H1 (cell line): ENCODE results near the gene PEX19. TPM values are rescaled to one million over a fixed set of nuclear protein-coding genes. Genes with fewer than 3 reads are reported as not detected.

Experiments
- CTCF ChIA-PET: fragments of 300-600 bp; sonication (Branson Sonifier 250); formaldehyde crosslinking; loops from one replicate; lab custom pipeline; 2021; ENCODE audit not compliant: partially characterized antibody; lab: Charles Lee
- POLR2A ChIA-PET: fragments of 300-600 bp; sonication (Branson Sonifier 250); formaldehyde crosslinking; loops from one replicate; lab custom pipeline; 2021; ENCODE audit warnings: inconsistent platforms; ENCODE audit not compliant: partially characterized antibody; lab: Charles Lee
- DNase-seq, 2 experiments: peaks; one replicate each; pipeline versions ENCODE4 v3.0.0 to v3.0.0-alpha.2; 2010 to 2022; ENCODE audit warnings: low spot score in 2 of 2, low read depth in 1 of 2, mixed read lengths in 1 of 2
- FAIRE-seq: peaks from 2 replicates; lab custom pipeline; 2011; peaks lifted over from hg19 to GRCh38; lab: Jason Lieb, UNC
- H2AFZ ChIP-seq: 2 replicates; pipeline ENCODE4 v1.8.1; 2012; ENCODE audit warnings: low read length, inconsistent platforms
- H2AK5ac ChIP-seq: 2 replicates; pipeline ENCODE4 v1.6.1; 2013; ENCODE audit warnings: low read depth, low read length
- H2BK120ac ChIP-seq: replicated peaks from 2 replicates; pipeline ENCODE3; 2013; ENCODE audit warnings: low read depth, low read length, inconsistent platforms
- H2BK12ac ChIP-seq: 2 replicates; pipeline ENCODE4 v1.6.1; 2013; ENCODE audit warnings: low read depth, low read length
- H2BK15ac ChIP-seq: 2 replicates; pipeline ENCODE4 v1.6.1; 2013; ENCODE audit warnings: low read length
- H2BK20ac ChIP-seq: 2 replicates; pipeline ENCODE4 v1.6.1; 2013; ENCODE audit warnings: low read length
- H2BK5ac ChIP-seq: 2 replicates; pipeline ENCODE4 v1.6.1; 2013; ENCODE audit warnings: low read depth, low read length
- H3K14ac ChIP-seq: 2 replicates; pipeline ENCODE4 v1.6.1; 2013; ENCODE audit warnings: inconsistent platforms; ENCODE audit not compliant: insufficient read length
- H3K18ac ChIP-seq: 2 replicates; pipeline ENCODE4 v1.6.1; 2013; ENCODE audit warnings: low read length; ENCODE audit errors: extremely low read depth
- H3K23ac ChIP-seq: 2 replicates; pipeline ENCODE4 v1.6.1; 2013; ENCODE audit warnings: inconsistent platforms; ENCODE audit not compliant: insufficient read length
- H3K23me2 ChIP-seq: 2 replicates; pipeline ENCODE4 v1.6.1; 2013; ENCODE audit warnings: low read depth, low read length
- H3K27ac ChIP-seq: 2 replicates; pipeline ENCODE4 v1.6.1; 2011; ENCODE audit warnings: low read depth, low read length, inconsistent platforms
- H3K27me3 ChIP-seq, 4 experiments: replicated peaks in 1 of 4; 1 replicate in 1 of 4; 2 replicates in 3 of 4; pipeline versions ENCODE4 v1.6.1 to v1.8.1; 2011 to 2013; ENCODE audit warnings: low read length in 3 of 4, mild to moderate bottlenecking in 3 of 4, inconsistent platforms in 2 of 4, mixed read lengths in 2 of 4, moderate library complexity in 1 of 4; ENCODE audit not compliant: control insufficient read depth in 3 of 4, insufficient read depth in 3 of 4; ENCODE audit errors: extremely low read depth in 1 of 4
- H3K36me3 ChIP-seq, 4 experiments: 2 replicates each; pipeline versions ENCODE4 v1.6.1 to v1.8.1; 2011 to 2013; ENCODE audit warnings: mild to moderate bottlenecking in 4 of 4, low read length in 3 of 4, moderate library complexity in 2 of 4, control low read depth in 1 of 4, inconsistent platforms in 1 of 4; ENCODE audit not compliant: insufficient read depth in 4 of 4, control insufficient read depth in 2 of 4
- H3K4ac ChIP-seq: replicated peaks from 2 replicates; pipeline ENCODE3; 2013; ENCODE audit warnings: low read length, low read depth, mixed read lengths, inconsistent platforms; ENCODE audit not compliant: insufficient read length
- H3K4me1 ChIP-seq, 4 experiments: replicated peaks in 1 of 4; 1 replicate in 1 of 4; 2 replicates in 3 of 4; pipeline versions ENCODE4 v1.6.1 to v1.8.1; 2011 to 2013; ENCODE audit warnings: low read length in 3 of 4, inconsistent platforms in 2 of 4, mixed read lengths in 1 of 4; ENCODE audit not compliant: insufficient read depth in 4 of 4, control insufficient read depth in 3 of 4
- H3K4me2 ChIP-seq, 2 experiments: 2 replicates each; pipeline versions ENCODE4 v1.6.1 to v1.8.1; 2011 to 2013; ENCODE audit warnings: low read depth in 2 of 2, low read length in 2 of 2, control low read depth in 1 of 2, inconsistent platforms in 1 of 2, mild to moderate bottlenecking in 1 of 2; ENCODE audit not compliant: insufficient read depth in 1 of 2
- H3K4me3 ChIP-seq, 4 experiments: fragments of 200-600, 300-600 bp in 1 of 4; sonication (generic), shearing (Covaris generic), sonication (Bioruptor Twin) in 1 of 4; 2 replicates each; pipeline versions ENCODE4 v1.5.1 to v1.8.1; 2011 to 2016; ENCODE audit warnings: low read length in 4 of 4, low read depth in 3 of 4, control low read depth in 2 of 4, inconsistent platforms in 2 of 4, mild to moderate bottlenecking in 2 of 4, mixed read lengths in 1 of 4, moderate library complexity in 1 of 4; ENCODE audit not compliant: insufficient read depth in 2 of 4; ENCODE audit errors: extremely low read depth in 1 of 4
- H3K56ac ChIP-seq: replicated peaks from 2 replicates; pipeline ENCODE3; 2013; ENCODE audit warnings: low read depth, mild to moderate bottlenecking, mixed read lengths, low read length, inconsistent platforms; ENCODE audit not compliant: insufficient read length
- H3K79me1 ChIP-seq: 2 replicates; pipeline ENCODE4 v1.6.1; 2013; ENCODE audit warnings: low read depth, low read length, control low read depth
- H3K79me2 ChIP-seq, 2 experiments: 2 replicates each; pipeline versions ENCODE4 v1.6.1 to v1.8.1; 2012 to 2013; ENCODE audit warnings: low read length in 2 of 2, mild to moderate bottlenecking in 2 of 2, inconsistent platforms in 1 of 2; ENCODE audit not compliant: insufficient read depth in 2 of 2, control insufficient read depth in 1 of 2
- H3K9ac ChIP-seq, 4 experiments: replicated peaks in 1 of 4; 1 replicate in 1 of 4; 2 replicates in 3 of 4; pipeline versions ENCODE4 v1.6.1 to v1.8.1; 2011 to 2013; ENCODE audit warnings: low read depth in 3 of 4, low read length in 3 of 4, control low read depth in 2 of 4, mild to moderate bottlenecking in 2 of 4, moderate library complexity in 2 of 4, inconsistent platforms in 1 of 4; ENCODE audit errors: extremely low read depth in 1 of 4
- H3K9me3 ChIP-seq, 2 experiments: 2 replicates each; pipeline versions ENCODE4 v1.6.1 to v1.8.1; 2012 to 2013; ENCODE audit warnings: mild to moderate bottlenecking in 2 of 2, moderate library complexity in 2 of 2, control low read depth in 1 of 2, inconsistent platforms in 1 of 2, low read depth in 1 of 2, low read length in 1 of 2, mixed read lengths in 1 of 2; ENCODE audit not compliant: insufficient read depth in 2 of 2
- H4K20me1 ChIP-seq, 2 experiments: replicated peaks in 1 of 2; 2 replicates each; pipeline versions ENCODE3 to v1.8.1; 2011 to 2013; ENCODE audit warnings: inconsistent platforms in 2 of 2, low read length in 2 of 2, mild to moderate bottlenecking in 1 of 2; ENCODE audit not compliant: insufficient read depth in 2 of 2, control insufficient read depth in 1 of 2
- H4K5ac ChIP-seq: 2 replicates; pipeline ENCODE4 v1.6.1; 2013; ENCODE audit warnings: low read length, low read depth, mixed read lengths, inconsistent platforms; ENCODE audit not compliant: insufficient read length
- H4K8ac ChIP-seq: 2 replicates; pipeline ENCODE4 v1.8.0; 2013; ENCODE audit warnings: mild to moderate bottlenecking, moderate library complexity, low read length, inconsistent platforms; ENCODE audit not compliant: insufficient read depth; ENCODE audit errors: extremely low read depth
- H4K91ac ChIP-seq: replicated peaks from 2 replicates; pipeline ENCODE3; 2013; ENCODE audit warnings: low read length, mixed read lengths, inconsistent platforms; ENCODE audit not compliant: insufficient read length
- EGR1 ChIP-seq: IDR thresholded peaks from 2 replicates; pipeline ENCODE4 v1.6.1; 2011; ENCODE audit warnings: low read depth, low read length, borderline replicate concordance
- JUN ChIP-seq: IDR thresholded peaks from 2 replicates; pipeline ENCODE4 v1.6.1; 2011; ENCODE audit warnings: low read depth, mild to moderate bottlenecking, improper control_type of control experiment, low read length
- JUND ChIP-seq: IDR thresholded peaks from 2 replicates; pipeline ENCODE4 v1.6.1; 2011; ENCODE audit warnings: mild to moderate bottlenecking, improper control_type of control experiment, low read length
- MAFK ChIP-seq: IDR thresholded peaks from 2 replicates; pipeline ENCODE4 v1.6.1; 2012; ENCODE audit warnings: low read depth, mild to moderate bottlenecking, improper control_type of control experiment, low read length
- NANOG ChIP-seq: IDR thresholded peaks from 2 replicates; pipeline ENCODE4 v1.6.1; 2011; ENCODE audit warnings: low read length, low read depth, mild to moderate bottlenecking, inconsistent platforms; ENCODE audit not compliant: insufficient read depth, poor library complexity, severe bottlenecking
- PHF8 ChIP-seq: fragments of 200-600 bp; sonication (generic); conservative IDR thresholded peaks from 2 replicates; pipeline ENCODE4 v1.7.1; 2012; ENCODE audit warnings: low read depth, mild to moderate bottlenecking, inconsistent platforms, low read length, moderate library complexity
- POLR2A ChIP-seq, 2 experiments: IDR thresholded peaks; 1 replicate in 1 of 2; 2 replicates in 1 of 2; pipeline ENCODE4 v1.6.1; 2011; ENCODE audit warnings: low read depth in 2 of 2, low read length in 2 of 2, mild to moderate bottlenecking in 2 of 2; ENCODE audit errors: control extremely low read depth in 1 of 2
- POU5F1 ChIP-seq: IDR thresholded peaks from 2 replicates; pipeline ENCODE4 v1.6.1; 2011; ENCODE audit warnings: low read depth, mild to moderate bottlenecking, low read length, moderate library complexity
- SIRT6 ChIP-seq: IDR thresholded peaks from one replicate; pipeline ENCODE4 v1.7.1; 2012; ENCODE audit warnings: low read length, inconsistent platforms
- SRF ChIP-seq: IDR thresholded peaks from 2 replicates; pipeline ENCODE4 v1.6.1; 2011; ENCODE audit warnings: mild to moderate bottlenecking, low read depth, low read length, moderate library complexity
- TAF1 ChIP-seq: IDR thresholded peaks from 2 replicates; pipeline ENCODE4 v1.6.1; 2011; ENCODE audit warnings: mild to moderate bottlenecking, low read depth, low read length
- TAF7 ChIP-seq: optimal IDR thresholded peaks from 2 replicates; pipeline ENCODE3; 2011; ENCODE audit warnings: low read depth, mild to moderate bottlenecking, inconsistent platforms, low read length, moderate library complexity, borderline replicate concordance
- YY1 ChIP-seq: IDR thresholded peaks from 2 replicates; pipeline ENCODE4 v1.6.1; 2011; ENCODE audit warnings: low read depth, mild to moderate bottlenecking, low read length
- WGBS, 2 experiments: shearing (Covaris generic) in 1 of 2; methylation state at CpG; one replicate each; pipeline versions ENCODE4 v1.1.6 to v1.1.7; 2013 to 2015; ENCODE audit warnings: low lambda C conversion rate in 2 of 2, mixed read lengths in 2 of 2, inconsistent platforms in 1 of 2, low coverage in 1 of 2, missing lambda C conversion rate in 1 of 2; ENCODE audit not compliant: insufficient replicate concordance in 2 of 2, insufficient coverage in 1 of 2, insufficient read length in 1 of 2; ENCODE audit errors: extremely low coverage in 1 of 2, missing lambda C conversion rate in 1 of 2; 5-methylcytosine and 5-hydroxymethylcytosine counted together
- polyA plus RNA-seq, 7 experiments: library from polyadenylated mRNA; depleted of rRNA in 3 of 7; stranded (reverse) in 5 of 7; unstranded in 2 of 7; fragments of >200 nt in 5 of 7; fragments of 200-250 nt in 2 of 7; gene quantifications; 1 replicate in 5 of 7; 2 replicates in 1 of 7; 4 replicates in 1 of 7; pipeline versions ENCODE4 v1.2.1 to v1.2.3, GENCODE V29; 2011 to 2013; ENCODE audit warnings: missing spikeins in 2 of 7, mixed read lengths in 2 of 7
- total RNA-seq: library from RNA; stranded (reverse); fragmentation: NEBNext Ultra II Directional; extraction: Animal tissue kit (Norgen Biotek cat#: 25700); gene quantifications from 2 replicates; pipeline ENCODE4 v1.2.1, GENCODE V29; 2021
- TF ChIP-seq, protein P1 (sequence below): IDR thresholded peaks from 2 replicates; pipeline ENCODE4 v1.6.1; 2011; ENCODE audit warnings: low read depth, mild to moderate bottlenecking, low read length; ENCODE audit not compliant: insufficient read depth

The PEX19 gene
- total and polyA plus RNA-seq, 2 of the 8 experiments (the other 6 are each of a cell fraction or from before 2014, with no cell fraction given), result 50.4 to 80.2 TPM

GRCh38 chr1:160247053-160247452 is 37.9 kb downstream of the PEX19 start:
- H3K27ac ChIP-seq, result no peak overlapping the region
- no peak overlapping the region for H3K4me3 ChIP-seq
- POLR2A ChIA-PET, result interaction anchor here (0.9 to 2.3 kb wide), 3 partner anchors 28 to 78 kb away, joined by 3 to 6 read pairs (median 3); no protein-coding TSS in a partner anchor
- H4K5ac ChIP-seq, result no peak overlapping the region
- H2BK20ac ChIP-seq, result no peak overlapping the region
- H4K20me1 ChIP-seq, result peaks cover 4 to 5% of the 10 kb centered on the region in 2 experiments
- H4K91ac ChIP-seq, result no peak overlapping the region
- H2BK15ac ChIP-seq, result no peak overlapping the region
- H3K79me1 ChIP-seq, result peaks cover 4% of the 10 kb centered on the region
- no peak overlapping the region for H3K14ac ChIP-seq
- DNase-seq (no peak), FAIRE-seq (no peak)
- H4K8ac ChIP-seq, result no peak overlapping the region
- H3K9ac ChIP-seq, result no peak overlapping the region
- no peaks in the 10 kb centered on the region; the same call in 1 of the 2 replicates for H3K23me2 ChIP-seq
- H3K4me1 ChIP-seq, result no peaks in the 10 kb centered on the region; a peak in 1 of 7 replicates
- no peak overlapping the region for H3K4me2 ChIP-seq
- no peak overlapping the region for H3K18ac ChIP-seq
- WGBS, 2 experiments, result 93% methylated on average over 1 of the region's 1 CpG; no CpG with 5 or more reads in 1 of the 2 experiments
- TF ChIP-seq JUN (no peak), SRF (no peak), TAF1 (no peak), PHF8 (no peak), TAF7 (no peak), POU5F1 (no peak), NANOG (no peak), EGR1 (no peak), POLR2A (IDR thresholded peaks at IDR 0.05; ENCODE audit: control extremely low read depth in 1 of 2, low read depth in 2 of 2, low read length in 2 of 2) (no peak), JUND (no peak), MAFK (no peak), SIRT6 (no peak), YY1 (no peak)
- TF ChIP-seq, protein P1, sequence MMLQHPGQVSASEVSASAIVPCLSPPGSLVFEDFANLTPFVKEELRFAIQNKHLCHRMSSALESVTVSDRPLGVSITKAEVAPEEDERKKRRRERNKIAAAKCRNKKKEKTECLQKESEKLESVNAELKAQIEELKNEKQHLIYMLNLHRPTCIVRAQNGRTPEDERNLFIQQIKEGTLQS, result no peak
- no peak overlapping the region for H3K56ac ChIP-seq
- CTCF ChIA-PET, result interaction anchor here (0.8 to 1.7 kb wide), 7 partner anchors 11 to 169 kb away, joined by 3 to 6 read pairs (median 3); no protein-coding TSS in a partner anchor
- H3K27me3 ChIP-seq, result no peaks in the 10 kb centered on the region
- H3K4ac ChIP-seq, result no peak overlapping the region
- H3K36me3 ChIP-seq, result peaks cover 2 to 24% (median 5%) of the 10 kb centered on the region in 4 experiments; a peak in 6 of 8 replicates
- no peaks in the 10 kb centered on the region for H3K9me3 ChIP-seq
- H2AK5ac ChIP-seq, result no peak overlapping the region
- H2AFZ ChIP-seq, result no peak overlapping the region
- H3K79me2 ChIP-seq, result peaks cover 0 to 77% of the 10 kb centered on the region in 2 experiments; a peak in 2 of 4 replicates
- H2BK5ac ChIP-seq, result no peak overlapping the region
- H2BK12ac ChIP-seq, result no peak overlapping the region
- H3K23ac ChIP-seq, result no peak overlapping the region
- H2BK120ac ChIP-seq, result no peak overlapping the region
